D721Med (cell line): Measurements from ENCODE around the gene SDR42E2.
"Not testable (repeated sequence)": the region's sequence is repeated elsewhere in the genome, so short reads cannot be mapped to it uniquely, and the experiment has no call there.

Experiments
- DNase-seq: peaks from one replicate; pipeline ENCODE4 v3.0.0; 2011; ENCODE audit warnings: low spot score; ENCODE audit not compliant: insufficient read length
- FAIRE-seq: peaks from 2 replicates; lab custom pipeline; 2011; peaks lifted over from hg19 to GRCh38; lab: Jason Lieb, UNC
- TF ChIP-seq, protein P1 (sequence below): IDR thresholded peaks from 2 replicates; pipeline ENCODE4 v1.5.1; 2012; ENCODE audit warnings: mild to moderate bottlenecking, control low read depth; ENCODE audit not compliant: insufficient read depth; ENCODE audit errors: missing control alignments

SDR42E2 gene

GRCh38 chr16:22214402-22214801 is 52.1 kb downstream of the SDR42E2 start:
- no peak for DNase-seq
- TF ChIP-seq, protein P1, sequence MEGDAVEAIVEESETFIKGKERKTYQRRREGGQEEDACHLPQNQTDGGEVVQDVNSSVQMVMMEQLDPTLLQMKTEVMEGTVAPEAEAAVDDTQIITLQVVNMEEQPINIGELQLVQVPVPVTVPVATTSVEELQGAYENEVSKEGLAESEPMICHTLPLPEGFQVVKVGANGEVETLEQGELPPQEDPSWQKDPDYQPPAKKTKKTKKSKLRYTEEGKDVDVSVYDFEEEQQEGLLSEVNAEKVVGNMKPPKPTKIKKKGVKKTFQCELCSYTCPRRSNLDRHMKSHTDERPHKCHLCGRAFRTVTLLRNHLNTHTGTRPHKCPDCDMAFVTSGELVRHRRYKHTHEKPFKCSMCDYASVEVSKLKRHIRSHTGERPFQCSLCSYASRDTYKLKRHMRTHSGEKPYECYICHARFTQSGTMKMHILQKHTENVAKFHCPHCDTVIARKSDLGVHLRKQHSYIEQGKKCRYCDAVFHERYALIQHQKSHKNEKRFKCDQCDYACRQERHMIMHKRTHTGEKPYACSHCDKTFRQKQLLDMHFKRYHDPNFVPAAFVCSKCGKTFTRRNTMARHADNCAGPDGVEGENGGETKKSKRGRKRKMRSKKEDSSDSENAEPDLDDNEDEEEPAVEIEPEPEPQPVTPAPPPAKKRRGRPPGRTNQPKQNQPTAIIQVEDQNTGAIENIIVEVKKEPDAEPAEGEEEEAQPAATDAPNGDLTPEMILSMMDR: no peak
- FAIRE-seq: no peak

DNA sequence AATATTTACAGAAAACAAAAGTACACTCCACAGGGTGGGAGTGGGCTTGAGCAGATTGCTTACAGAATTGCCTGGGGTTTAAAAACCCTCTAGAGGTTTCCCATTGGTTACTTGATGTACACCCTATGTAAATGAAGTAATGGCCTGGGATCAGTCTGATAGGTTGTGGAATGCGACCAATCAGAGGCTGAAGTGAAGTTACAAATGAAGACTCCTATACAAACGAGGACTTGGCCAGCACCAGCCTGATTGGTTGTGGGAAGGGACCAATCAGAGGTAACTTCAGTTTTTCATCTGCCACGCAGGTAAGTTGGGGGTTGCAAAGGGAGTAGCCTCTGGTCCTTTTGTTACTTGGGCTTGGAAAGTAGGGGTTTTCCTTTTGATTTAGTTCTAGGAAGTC is 52.6 kb downstream of the SDR42E2 start:
- FAIRE-seq (no peak), DNase-seq (no peak)
- TF ChIP-seq, protein P1: no peak

GRCh38 chr16:22216191-22216831 is 54.0 kb downstream of the SDR42E2 start:
- FAIRE-seq: peak; percentile 48
- TF ChIP-seq, protein P1: no peak
- DNase-seq: no peak

DNA sequence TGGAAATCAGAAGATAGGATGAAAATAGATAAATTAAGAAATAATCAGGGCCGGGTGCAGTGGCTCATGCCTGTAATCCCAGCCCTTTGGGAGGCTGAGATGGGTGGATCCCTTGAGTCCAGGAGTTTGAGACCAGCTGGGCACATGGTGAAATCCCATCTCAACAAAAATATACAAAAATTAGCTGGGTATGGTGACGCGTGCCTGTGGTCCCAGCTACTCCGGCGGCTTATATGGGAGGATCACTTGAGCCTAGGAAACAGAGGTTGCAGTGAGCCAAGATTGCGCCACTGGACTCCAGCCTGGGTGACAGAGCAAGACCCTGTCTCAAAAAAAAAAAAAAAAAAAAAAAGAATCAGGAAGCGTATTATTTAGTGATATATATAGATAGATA is 54.5 kb downstream of the SDR42E2 start:
- not testable (repeated sequence) for FAIRE-seq

GRCh38 chr16:22217890-22218730 is 55.8 kb downstream of the SDR42E2 start:
- FAIRE-seq (no peak), DNase-seq (no peak)
- TF ChIP-seq, protein P1: no peak

More for the DNA sequence above, 54.5 kb downstream of the SDR42E2 start:
- DNase-seq: not testable (repeated sequence)

GRCh38 chr16:22219389-22220068 is 57.2 kb downstream of the SDR42E2 start:
- DNase-seq (no peak), FAIRE-seq (no peak)
- TF ChIP-seq, protein P1: no peak

DNA sequence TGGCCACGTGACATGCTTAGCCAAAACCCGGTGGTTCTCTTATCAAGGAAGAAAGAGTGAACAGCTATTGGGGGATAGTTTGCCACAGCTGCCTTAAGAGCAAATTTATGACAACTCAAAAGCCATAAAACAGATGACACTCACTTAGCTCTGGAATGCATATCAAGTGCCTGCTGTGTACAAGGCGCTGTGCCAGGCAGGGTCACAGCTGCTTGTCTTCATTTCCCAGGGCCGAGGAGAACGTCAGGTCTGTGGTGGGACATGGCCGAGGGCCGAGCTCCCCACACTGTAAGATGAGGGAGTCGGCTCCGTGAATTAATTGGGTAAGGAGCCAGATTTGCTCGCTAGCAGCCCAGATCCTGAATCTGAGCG is 57.7 kb downstream of the SDR42E2 start:
- no peak for DNase-seq
- TF ChIP-seq, protein P1: no peak
- FAIRE-seq: no peak
